ENCODE measurements around the gene SUMO1. TPM values are rescaled to one million over a fixed set of nuclear protein-coding genes. Genes with fewer than 3 reads are reported as not detected.

SUMO1 gene
- total RNA-seq, 1 experiment from 2014 or later, result 67.9 TPM

GRCh38 chr2:202267495-202267894 lies 29.1 kb upstream of the SUMO1 start:
- intact Hi-C loops (cut with micrococcal nuclease), result loop anchor here (1.0 kb wide), 1 partner anchor 9 kb away; no protein-coding TSS in a partner anchor
- no peak for DNase-seq (ENCODE audit: unreplicated experiment)
- no peaks in the 10 kb centered on the region for H3K27me3 Mint-ChIP-seq (ENCODE audit: insufficient read depth, unreplicated experiment)
- H3K9me3 Mint-ChIP-seq (ENCODE audit: unreplicated experiment), result no peaks in the 10 kb centered on the region
- TF ChIP-seq, protein P1, sequence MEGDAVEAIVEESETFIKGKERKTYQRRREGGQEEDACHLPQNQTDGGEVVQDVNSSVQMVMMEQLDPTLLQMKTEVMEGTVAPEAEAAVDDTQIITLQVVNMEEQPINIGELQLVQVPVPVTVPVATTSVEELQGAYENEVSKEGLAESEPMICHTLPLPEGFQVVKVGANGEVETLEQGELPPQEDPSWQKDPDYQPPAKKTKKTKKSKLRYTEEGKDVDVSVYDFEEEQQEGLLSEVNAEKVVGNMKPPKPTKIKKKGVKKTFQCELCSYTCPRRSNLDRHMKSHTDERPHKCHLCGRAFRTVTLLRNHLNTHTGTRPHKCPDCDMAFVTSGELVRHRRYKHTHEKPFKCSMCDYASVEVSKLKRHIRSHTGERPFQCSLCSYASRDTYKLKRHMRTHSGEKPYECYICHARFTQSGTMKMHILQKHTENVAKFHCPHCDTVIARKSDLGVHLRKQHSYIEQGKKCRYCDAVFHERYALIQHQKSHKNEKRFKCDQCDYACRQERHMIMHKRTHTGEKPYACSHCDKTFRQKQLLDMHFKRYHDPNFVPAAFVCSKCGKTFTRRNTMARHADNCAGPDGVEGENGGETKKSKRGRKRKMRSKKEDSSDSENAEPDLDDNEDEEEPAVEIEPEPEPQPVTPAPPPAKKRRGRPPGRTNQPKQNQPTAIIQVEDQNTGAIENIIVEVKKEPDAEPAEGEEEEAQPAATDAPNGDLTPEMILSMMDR (IDR thresholded peaks at IDR 0.05; ENCODE audit: unreplicated experiment), result no peak
- no peaks in the 10 kb centered on the region for H3K4me1 Mint-ChIP-seq (ENCODE audit: insufficient read depth, unreplicated experiment)
- H3K36me3 Mint-ChIP-seq (ENCODE audit: insufficient read depth, unreplicated experiment), result peaks cover 12% of the 10 kb centered on the region
- H3K27ac Mint-ChIP-seq (ENCODE audit: low read depth, unreplicated experiment), result no peak overlapping the region
- ChIA-PET CTCF (interaction anchor here (0.7 to 2.0 kb wide), 2 partner anchors 11 to 41 kb away, joined by 3 to 11 read pairs; no protein-coding TSS in a partner anchor), POLR2A (interaction anchor here (0.9 to 6.2 kb wide), 13 partner anchors 9 to 490 kb away, joined by 3 to 94 read pairs (median 5); partner anchors contain the start of genes ALS2, BMPR2 and SUMO1)
- H3K4me3 Mint-ChIP-seq (ENCODE audit: unreplicated experiment), result no peak overlapping the region
- no TSS peak for BruUV-seq (replicated peaks)

DNA sequence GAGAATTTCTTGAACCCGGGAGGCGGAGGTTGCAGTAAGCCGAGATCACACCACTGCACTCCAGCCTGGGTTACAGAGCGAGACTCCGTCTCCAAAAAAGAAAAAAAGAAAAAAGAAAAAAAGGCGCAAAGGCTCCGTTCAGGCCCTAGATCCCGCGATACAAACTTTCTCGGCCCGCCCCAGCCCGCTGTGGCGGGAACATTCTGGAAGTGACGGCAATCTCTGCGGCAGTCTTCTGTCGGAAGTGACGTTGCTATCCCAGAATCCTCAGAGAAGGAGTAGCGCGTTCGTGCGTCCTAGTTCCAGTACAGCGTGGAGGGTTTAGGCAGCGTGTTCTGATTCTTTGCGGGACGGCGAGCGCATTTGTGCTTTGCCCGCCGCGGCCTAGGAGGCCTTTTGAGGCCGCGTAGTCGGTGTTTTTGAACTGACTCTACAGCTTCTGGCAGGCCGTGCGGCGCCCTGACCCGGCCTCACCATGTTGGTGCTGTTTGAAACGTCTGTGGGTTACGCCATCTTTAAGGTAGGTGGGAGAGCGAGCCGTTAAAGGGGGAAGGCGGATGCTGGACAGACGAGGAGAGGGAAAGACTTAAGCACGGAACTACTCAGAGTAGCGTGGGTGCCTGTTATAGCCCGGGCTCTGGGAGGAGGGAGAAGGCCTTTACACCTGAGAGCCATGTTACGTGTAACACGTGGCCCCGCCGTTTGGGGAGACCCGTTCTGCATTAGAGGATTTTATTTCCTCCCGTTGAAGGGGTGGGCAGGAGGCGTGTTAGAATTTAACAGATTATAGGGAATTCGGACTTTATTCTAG lies 27.3 kb upstream of the SUMO1 start, which contains the start of gene NOP58:
NOP58 (plus strand) TSS at position 297 of the 811 bp plus-strand sequence; CDS start at position 476, 179 bp downstream.
- TF ChIP-seq, protein P1 (IDR thresholded peaks at IDR 0.05; ENCODE audit: unreplicated experiment), result no peak
- Mint-ChIP-seq H3K27ac (ENCODE audit: low read depth, unreplicated experiment) (peak within 1 kb of the TSS; percentile 64), H3K4me1 (ENCODE audit: insufficient read depth, unreplicated experiment) (peaks cover 7% of the 10 kb centered on the region), H3K36me3 (ENCODE audit: insufficient read depth, unreplicated experiment) (peaks cover 12% of the 10 kb centered on the region), H3K4me3 (ENCODE audit: unreplicated experiment) (no peak within 1 kb of the TSS), H3K27me3 (ENCODE audit: insufficient read depth, unreplicated experiment) (no peaks in the 10 kb centered on the region), H3K9me3 (ENCODE audit: unreplicated experiment) (no peaks in the 10 kb centered on the region)
- intact Hi-C loops (cut with micrococcal nuclease), result loop anchor here (1.0 kb wide), 2 partner anchors 16 to 28 kb away; no protein-coding TSS in a partner anchor
- BruUV-seq (replicated peaks), result TSS peak; percentile 62
- CTCF ChIA-PET, result interaction anchor here (0.6 kb wide), 1 partner anchor 17 kb away, joined by 3 read pairs; no protein-coding TSS in a partner anchor
- POLR2A ChIA-PET, result interaction anchor here (0.6 to 6.2 kb wide), 11 partner anchors 11 to 112 kb away, joined by 3 to 94 read pairs (median 3); partner anchors contain the start of genes BMPR2 and SUMO1
- peak; percentile 96 for DNase-seq (ENCODE audit: unreplicated experiment)

DNA sequence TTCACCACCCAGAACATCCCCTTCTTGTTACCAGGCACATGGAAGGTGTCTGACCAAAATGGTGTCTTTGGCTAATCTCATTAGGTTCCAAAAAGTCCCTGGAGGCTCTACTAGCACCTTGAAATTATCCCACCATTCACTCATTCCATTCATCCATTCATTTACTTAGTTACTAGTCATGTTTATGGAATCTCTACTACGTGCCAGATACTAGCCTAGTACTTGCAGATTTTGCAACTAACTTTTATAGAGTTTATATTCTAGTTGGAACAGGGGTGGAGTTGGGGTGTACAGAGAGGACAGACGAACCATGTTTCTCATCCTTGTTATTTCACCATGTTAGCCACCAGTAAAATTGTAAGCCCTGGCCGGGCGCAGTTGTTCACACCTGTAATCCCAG lies 23.1 kb upstream of the SUMO1 start:
- Mint-ChIP-seq H3K4me1 (ENCODE audit: insufficient read depth, unreplicated experiment) (peaks cover 7% of the 10 kb centered on the region), H3K9me3 (ENCODE audit: unreplicated experiment) (no peaks in the 10 kb centered on the region), H3K27me3 (ENCODE audit: insufficient read depth, unreplicated experiment) (no peaks in the 10 kb centered on the region), H3K4me3 (ENCODE audit: unreplicated experiment) (no peak overlapping the region), H3K36me3 (ENCODE audit: insufficient read depth, unreplicated experiment) (no peaks in the 10 kb centered on the region), H3K27ac (ENCODE audit: low read depth, unreplicated experiment) (no peak overlapping the region)
- intact Hi-C loops (cut with micrococcal nuclease), result no loop called here
- ChIA-PET CTCF (no interaction called here), POLR2A (no interaction called here)
- BruUV-seq (replicated peaks), result no TSS peak
- no peak for DNase-seq (ENCODE audit: unreplicated experiment)
- TF ChIP-seq, protein P1 (IDR thresholded peaks at IDR 0.05; ENCODE audit: unreplicated experiment), result no peak

DNA sequence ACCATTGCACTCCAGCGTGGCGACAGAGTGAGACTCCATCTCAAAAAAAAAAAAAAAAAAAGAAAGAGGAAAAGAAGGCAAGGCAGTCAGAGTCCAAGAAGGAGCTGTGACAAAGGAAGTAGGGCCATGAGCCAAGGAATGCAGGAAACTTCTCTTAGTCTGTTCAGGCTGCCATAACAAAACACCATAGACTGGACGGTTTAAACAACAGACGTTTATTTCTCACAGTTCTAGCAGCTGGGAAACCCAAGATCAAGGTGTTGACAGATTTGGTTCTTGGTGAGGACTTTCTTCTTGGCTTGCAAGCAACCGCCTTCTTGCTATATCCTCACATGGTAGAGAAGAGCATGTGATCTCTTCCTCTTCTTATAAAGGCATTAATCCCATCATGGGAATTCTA lies 13.1 kb upstream of the SUMO1 start:
- intact Hi-C loops (cut with micrococcal nuclease), result no loop called here
- CTCF ChIA-PET, result interaction anchor here (0.6 kb wide), 2 partner anchors 15 to 143 kb away, joined by 3 read pairs; no protein-coding TSS in a partner anchor
- POLR2A ChIA-PET, result interaction anchor here (4.4 kb wide), 1 partner anchor 14 kb away, joined by 48 read pairs; the partner anchor contains the start of gene SUMO1

More for the DNA sequence above, 13.1 kb upstream of the SUMO1 start:
- DNase-seq (ENCODE audit: unreplicated experiment), result no peak
- no peaks in the 10 kb centered on the region for H3K36me3 Mint-ChIP-seq (ENCODE audit: insufficient read depth, unreplicated experiment)
- H3K9me3 Mint-ChIP-seq (ENCODE audit: unreplicated experiment), result no peaks in the 10 kb centered on the region
- no peak overlapping the region for H3K4me3 Mint-ChIP-seq (ENCODE audit: unreplicated experiment)
- peaks cover 8% of the 10 kb centered on the region for H3K4me1 Mint-ChIP-seq (ENCODE audit: insufficient read depth, unreplicated experiment)
- no peak overlapping the region for H3K27ac Mint-ChIP-seq (ENCODE audit: low read depth, unreplicated experiment)
- no TSS peak for BruUV-seq (replicated peaks)
- no peaks in the 10 kb centered on the region for H3K27me3 Mint-ChIP-seq (ENCODE audit: insufficient read depth, unreplicated experiment)
- TF ChIP-seq, protein P1 (IDR thresholded peaks at IDR 0.05; ENCODE audit: unreplicated experiment), result no peak

All from MCF 10A (cell line).